Ishikawa (cell line): ENCODE measurements around the gene ZNF14.

ENCODE experiments used
- CEBPB ChIP-seq: IDR thresholded peaks from 2 replicates; pipeline ENCODE4 v1.6.1; 2012
- CREB1 ChIP-seq: IDR thresholded peaks from 2 replicates; pipeline ENCODE4 v1.6.1; 2012; ENCODE audit warnings: low read depth
- EGR1 ChIP-seq: IDR thresholded peaks from 2 replicates; pipeline ENCODE4 v1.6.1; 2012
- EP300 ChIP-seq: IDR thresholded peaks from 2 replicates; pipeline ENCODE4 v1.6.1; 2012; ENCODE audit warnings: borderline replicate concordance
- FOXM1 ChIP-seq: IDR thresholded peaks from 2 replicates; pipeline ENCODE4 v1.6.1; 2012; ENCODE audit warnings: low read depth, borderline replicate concordance
- NFIC ChIP-seq: IDR thresholded peaks from 2 replicates; pipeline ENCODE4 v1.6.1; 2012
- RAD21 ChIP-seq: IDR thresholded peaks from 2 replicates; pipeline ENCODE4 v1.6.1; 2012; ENCODE audit warnings: low read depth
- TAF1 ChIP-seq: IDR thresholded peaks from 2 replicates; pipeline ENCODE4 v1.6.1; 2012; ENCODE audit warnings: low read depth, mild to moderate bottlenecking
- TEAD4 ChIP-seq: IDR thresholded peaks from 2 replicates; pipeline ENCODE4 v1.6.1; 2012
- YY1 ChIP-seq: IDR thresholded peaks from 2 replicates; pipeline ENCODE4 v1.6.1; 2012; ENCODE audit warnings: low read depth
- TF ChIP-seq, protein P1 (sequence below): IDR thresholded peaks from 2 replicates; pipeline ENCODE4 v1.6.1; 2012; ENCODE audit warnings: low read depth, mild to moderate bottlenecking
- TF ChIP-seq, protein P2 (sequence below): IDR thresholded peaks from 2 replicates; pipeline ENCODE4 v1.6.1; 2012
- TF ChIP-seq, protein P3 (sequence below): IDR thresholded peaks from 2 replicates; pipeline ENCODE4 v1.6.1; 2012

DNA sequence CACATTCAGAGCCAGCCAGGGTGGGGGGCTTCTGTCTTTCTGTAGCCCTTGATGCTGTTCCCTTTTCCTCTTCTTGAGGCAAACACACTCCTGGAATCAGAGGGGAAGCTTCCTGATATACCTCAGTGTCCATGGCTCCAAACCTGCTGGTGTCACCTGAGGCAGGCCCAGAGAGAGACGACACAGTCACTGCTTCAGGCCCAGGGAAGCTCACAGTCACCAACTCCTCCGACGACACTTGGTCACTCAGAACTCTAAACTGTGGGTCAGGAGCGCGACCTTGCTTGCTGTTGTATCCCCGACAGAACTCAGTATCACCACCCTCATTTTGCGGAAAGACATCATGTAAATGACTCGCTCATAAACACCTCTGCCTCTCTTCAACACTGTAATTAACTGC, 70.6 kb downstream of the ZNF14 start:
- no peak for TF ChIP-seq CEBPB
- TF ChIP-seq, protein P1, sequence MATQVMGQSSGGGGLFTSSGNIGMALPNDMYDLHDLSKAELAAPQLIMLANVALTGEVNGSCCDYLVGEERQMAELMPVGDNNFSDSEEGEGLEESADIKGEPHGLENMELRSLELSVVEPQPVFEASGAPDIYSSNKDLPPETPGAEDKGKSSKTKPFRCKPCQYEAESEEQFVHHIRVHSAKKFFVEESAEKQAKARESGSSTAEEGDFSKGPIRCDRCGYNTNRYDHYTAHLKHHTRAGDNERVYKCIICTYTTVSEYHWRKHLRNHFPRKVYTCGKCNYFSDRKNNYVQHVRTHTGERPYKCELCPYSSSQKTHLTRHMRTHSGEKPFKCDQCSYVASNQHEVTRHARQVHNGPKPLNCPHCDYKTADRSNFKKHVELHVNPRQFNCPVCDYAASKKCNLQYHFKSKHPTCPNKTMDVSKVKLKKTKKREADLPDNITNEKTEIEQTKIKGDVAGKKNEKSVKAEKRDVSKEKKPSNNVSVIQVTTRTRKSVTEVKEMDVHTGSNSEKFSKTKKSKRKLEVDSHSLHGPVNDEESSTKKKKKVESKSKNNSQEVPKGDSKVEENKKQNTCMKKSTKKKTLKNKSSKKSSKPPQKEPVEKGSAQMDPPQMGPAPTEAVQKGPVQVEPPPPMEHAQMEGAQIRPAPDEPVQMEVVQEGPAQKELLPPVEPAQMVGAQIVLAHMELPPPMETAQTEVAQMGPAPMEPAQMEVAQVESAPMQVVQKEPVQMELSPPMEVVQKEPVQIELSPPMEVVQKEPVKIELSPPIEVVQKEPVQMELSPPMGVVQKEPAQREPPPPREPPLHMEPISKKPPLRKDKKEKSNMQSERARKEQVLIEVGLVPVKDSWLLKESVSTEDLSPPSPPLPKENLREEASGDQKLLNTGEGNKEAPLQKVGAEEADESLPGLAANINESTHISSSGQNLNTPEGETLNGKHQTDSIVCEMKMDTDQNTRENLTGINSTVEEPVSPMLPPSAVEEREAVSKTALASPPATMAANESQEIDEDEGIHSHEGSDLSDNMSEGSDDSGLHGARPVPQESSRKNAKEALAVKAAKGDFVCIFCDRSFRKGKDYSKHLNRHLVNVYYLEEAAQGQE, result no peak
- no peak for TF ChIP-seq FOXM1
- TF ChIP-seq TAF1, result no peak
- no peak for TF ChIP-seq EGR1
- no peak for TF ChIP-seq EP300
- TF ChIP-seq, protein P2, sequence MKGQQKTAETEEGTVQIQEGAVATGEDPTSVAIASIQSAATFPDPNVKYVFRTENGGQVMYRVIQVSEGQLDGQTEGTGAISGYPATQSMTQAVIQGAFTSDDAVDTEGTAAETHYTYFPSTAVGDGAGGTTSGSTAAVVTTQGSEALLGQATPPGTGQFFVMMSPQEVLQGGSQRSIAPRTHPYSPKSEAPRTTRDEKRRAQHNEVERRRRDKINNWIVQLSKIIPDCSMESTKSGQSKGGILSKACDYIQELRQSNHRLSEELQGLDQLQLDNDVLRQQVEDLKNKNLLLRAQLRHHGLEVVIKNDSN, result no peak
- TF ChIP-seq RAD21, result no peak
- TF ChIP-seq TEAD4, result no peak
- TF ChIP-seq, protein P3, sequence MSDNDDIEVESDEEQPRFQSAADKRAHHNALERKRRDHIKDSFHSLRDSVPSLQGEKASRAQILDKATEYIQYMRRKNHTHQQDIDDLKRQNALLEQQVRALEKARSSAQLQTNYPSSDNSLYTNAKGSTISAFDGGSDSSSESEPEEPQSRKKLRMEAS, result no peak
- TF ChIP-seq YY1, result no peak
- TF ChIP-seq NFIC, result no peak
- TF ChIP-seq CREB1, result no peak
